IMR-90 (cell line): ENCODE data around the gene BRIP1. TPM values are rescaled to one million over a fixed set of nuclear protein-coding genes. Genes with fewer than 3 reads are reported as not detected.
"Not testable (repeated sequence)": the region's sequence is repeated elsewhere in the genome, so short reads cannot be mapped to it uniquely, and the experiment has no call there.

Source experiments
- ATAC-seq: fragments of 200-7000 bp; cut with Tn5 transposase; 2 replicates; pipeline ENCODE4 v1.9.1; 2020; ENCODE audit warnings: low read depth, mild to moderate bottlenecking, moderate library complexity
- BruUV-seq: library from RNA; stranded (reverse); fragments of 400-500 nt; replicated peaks from 2 replicates; lab custom pipeline; 2021; lab: Mats Ljungman, UMichigan
- CTCF ChIA-PET: fragments of 300-600 bp; formaldehyde crosslinking; extraction: SDS; loops from one replicate; lab custom pipeline; 2021; ENCODE audit warnings: antibody characterized with exemption; lab: Yijun Ruan, JAX
- POLR2A ChIA-PET: fragments of 300-600 bp; sonication (Branson Sonifier 250); formaldehyde crosslinking; loops from one replicate; lab custom pipeline; 2022; ENCODE audit warnings: antibody characterized with exemption; ENCODE audit not compliant: unreplicated experiment; lab: Charles Lee
- DNase-seq: peaks from one replicate; pipeline ENCODE4 v3.0.0; 2013
- H2AFZ ChIP-seq: replicated peaks from 2 replicates; pipeline ENCODE3; 2013; ENCODE audit warnings: low read length, mild to moderate bottlenecking; ENCODE audit not compliant: poor library complexity
- H2AK5ac ChIP-seq: 2 replicates; pipeline ENCODE4 v1.6.1; 2013; ENCODE audit warnings: low read depth, low read length, inconsistent platforms
- H2AK9ac ChIP-seq: replicated peaks from 2 replicates; pipeline ENCODE3; 2013; ENCODE audit warnings: mild to moderate bottlenecking, low read depth, low read length, moderate library complexity; ENCODE audit not compliant: poor library complexity
- H2BK120ac ChIP-seq: 2 replicates; pipeline ENCODE4 v1.6.1; 2013; ENCODE audit warnings: low read depth, low read length, inconsistent platforms
- H2BK15ac ChIP-seq: 3 replicates; pipeline ENCODE4 v1.6.1; 2013; ENCODE audit warnings: low read depth, low read length, inconsistent platforms
- H2BK20ac ChIP-seq: 2 replicates; pipeline ENCODE4 v1.6.1; 2013; ENCODE audit warnings: low read depth, mild to moderate bottlenecking, inconsistent platforms, low read length, moderate library complexity
- H2BK5ac ChIP-seq: 2 replicates; pipeline ENCODE4 v1.6.1; 2013; ENCODE audit warnings: mild to moderate bottlenecking, low read depth, low read length, inconsistent platforms; ENCODE audit not compliant: poor library complexity, severe bottlenecking
- H3K14ac ChIP-seq: replicated peaks from 2 replicates; pipeline ENCODE4 v1.6.1; 2013; ENCODE audit warnings: low read depth, low read length, inconsistent platforms
- H3K18ac ChIP-seq: 2 replicates; pipeline ENCODE4 v1.6.1; 2013; ENCODE audit warnings: low read depth, low read length, control low read depth
- H3K23ac ChIP-seq: 2 replicates; pipeline ENCODE4 v1.6.1; 2013; ENCODE audit warnings: low read depth, low read length, inconsistent platforms
- H3K27ac ChIP-seq: 2 replicates; pipeline ENCODE4 v1.5.1; 2013; ENCODE audit warnings: mild to moderate bottlenecking, control low read depth, low read length; ENCODE audit not compliant: insufficient read depth
- H3K27me3 ChIP-seq: 2 replicates; pipeline ENCODE4 v1.6.1; 2013; ENCODE audit warnings: low read length; ENCODE audit not compliant: control insufficient read depth, insufficient read depth
- H3K36me3 ChIP-seq: 2 replicates; pipeline ENCODE4 v1.6.1; 2013; ENCODE audit warnings: low read length, mixed read lengths; ENCODE audit not compliant: control insufficient read depth, insufficient read depth
- H3K4ac ChIP-seq: 2 replicates; pipeline ENCODE4 v1.6.1; 2013; ENCODE audit warnings: low read depth, low read length, inconsistent platforms
- H3K4me1 ChIP-seq: 2 replicates; pipeline ENCODE4 v1.6.1; 2013; ENCODE audit warnings: low read length, mixed read lengths; ENCODE audit not compliant: control insufficient read depth, insufficient read depth
- H3K4me2 ChIP-seq: 2 replicates; pipeline ENCODE4 v1.6.1; 2013; ENCODE audit warnings: low read depth, mild to moderate bottlenecking, control low read depth, low read length, moderate library complexity
- H3K4me3 ChIP-seq: 2 replicates; pipeline ENCODE4 v1.5.1; 2013; ENCODE audit warnings: low read depth, mild to moderate bottlenecking, control low read depth, low read length, moderate library complexity; ENCODE audit not compliant: insufficient read depth
- H3K56ac ChIP-seq: 2 replicates; pipeline ENCODE4 v1.6.1; 2013; ENCODE audit warnings: low read length, inconsistent platforms; ENCODE audit not compliant: insufficient read depth; ENCODE audit errors: extremely low read depth
- H3K79me1 ChIP-seq, 2 experiments: 2 replicates each; pipeline ENCODE4 v1.6.1; 2013; ENCODE audit warnings: low read length in 2 of 2, inconsistent platforms in 1 of 2, low read depth in 1 of 2
- H3K9ac ChIP-seq: 2 replicates; pipeline ENCODE4 v1.6.1; 2013; ENCODE audit warnings: low read depth, low read length, control low read depth
- H3K9me1 ChIP-seq: 2 replicates; pipeline ENCODE4 v1.6.1; 2013; ENCODE audit warnings: low read length, inconsistent platforms; ENCODE audit not compliant: insufficient read depth
- H3K9me3 ChIP-seq: 2 replicates; pipeline ENCODE4 v1.6.1; 2013; ENCODE audit warnings: low read length; ENCODE audit not compliant: control insufficient read depth, insufficient read depth
- H4K20me1 ChIP-seq: 2 replicates; pipeline ENCODE4 v1.6.1; 2013; ENCODE audit warnings: low read length, inconsistent platforms; ENCODE audit not compliant: insufficient read depth
- H4K5ac ChIP-seq: 2 replicates; pipeline ENCODE4 v1.6.1; 2013; ENCODE audit warnings: mild to moderate bottlenecking, low read depth, low read length, control low read depth
- H4K8ac ChIP-seq, 2 experiments: 2 replicates each; pipeline ENCODE4 v1.6.1; 2013; ENCODE audit warnings: low read depth in 2 of 2, low read length in 2 of 2, control low read depth in 1 of 2, inconsistent platforms in 1 of 2
- H4K91ac ChIP-seq: 2 replicates; pipeline ENCODE4 v1.6.1; 2013; ENCODE audit warnings: low read depth, low read length, inconsistent platforms; ENCODE audit not compliant: insufficient read depth
- WGBS, 2 experiments: methylation state at CpG; one replicate each; pipeline versions ENCODE4 v1.1.5 to v1.1.7; 2013; ENCODE audit warnings: missing lambda C conversion rate in 2 of 2; ENCODE audit not compliant: insufficient read length in 1 of 2; ENCODE audit errors: extremely low coverage in 2 of 2; 5-methylcytosine and 5-hydroxymethylcytosine counted together
- dilution Hi-C: fragments of 300-500 bp; cut with HindIII; formaldehyde crosslinking; loops from one replicate; pipeline ENCODE4 v1.14.3; 2018; ENCODE audit warnings: low sequenced_read_pairs; ENCODE audit not compliant: unreplicated experiment
- in situ Hi-C: fragments of 300-500 bp; cut with MboI; formaldehyde crosslinking; loops from 3 replicates; pipeline ENCODE4 v1.14.3; 2019; ENCODE audit warnings: low sequenced_read_pairs, inconsistent platforms, mixed read lengths
- intact Hi-C: fragments of 100-400 bp; cut with micrococcal nuclease; formaldehyde crosslinking; loops from 2 replicates; pipeline ENCODE4 v1.10.0; 2022
- polyA plus RNA-seq, 3 experiments: library from polyadenylated mRNA; depleted of rRNA; stranded (reverse); fragments of >200 nt; gene quantifications; 2 replicates each; pipeline ENCODE4 v1.2.3, GENCODE V29; 2012; ENCODE audit warnings: low replicate concordance in 1 of 3
- total RNA-seq: library from RNA; depleted of rRNA; stranded (reverse); fragments of >200 nt; gene quantifications from 2 replicates; pipeline ENCODE4 v1.2.3, GENCODE V29; 2012

Gene BRIP1
- total and polyA plus RNA-seq, 2 of the 4 experiments (the other 2 are of a cell fraction), result 6.1 to 19.7 TPM

DNA sequence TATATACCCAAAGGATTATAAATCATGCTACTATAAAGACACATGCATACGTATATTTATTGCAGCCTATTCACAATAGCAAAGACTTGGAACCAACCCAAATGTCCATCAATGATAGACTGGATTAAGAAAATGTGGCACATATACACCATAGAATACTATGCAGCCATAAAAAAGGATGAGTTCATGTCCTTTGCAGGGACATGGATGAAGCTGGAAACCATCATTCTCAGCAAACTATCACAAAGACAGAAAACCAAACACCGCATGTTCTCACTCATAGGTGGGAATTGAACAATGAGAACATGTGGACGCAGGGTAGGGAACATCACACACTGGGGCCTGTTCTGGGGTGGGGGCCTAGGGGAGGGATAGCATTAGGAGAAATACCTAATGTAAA is 89.2 kb downstream of the BRIP1 start:
- in situ Hi-C loops, H3K56ac ChIP-seq, H3K9me1 ChIP-seq, POLR2A ChIA-PET, H4K8ac ChIP-seq, H4K5ac ChIP-seq, H3K27me3 ChIP-seq, H2BK120ac ChIP-seq, BruUV-seq, intact Hi-C loops, H2BK20ac ChIP-seq, H3K4me3 ChIP-seq, H3K23ac ChIP-seq, H4K91ac ChIP-seq, H3K9ac ChIP-seq, H3K27ac ChIP-seq, H3K9me3 ChIP-seq, ATAC-seq, H2AK5ac ChIP-seq, H2BK5ac ChIP-seq, H3K18ac ChIP-seq, DNase-seq, H2AFZ ChIP-seq, H2BK15ac ChIP-seq, dilution Hi-C loops, H3K36me3 ChIP-seq, H4K20me1 ChIP-seq, H2AK9ac ChIP-seq, H3K4me2 ChIP-seq, H3K14ac ChIP-seq, H3K4ac ChIP-seq, H3K4me1 ChIP-seq, CTCF ChIA-PET: not testable (repeated sequence)
- WGBS, 2 experiments, result no CpG with 5 or more reads among the region's 3 CpGs
- H3K79me1 ChIP-seq, result peaks cover 4 to 19% of the 10 kb centered on the region in 2 experiments; a peak in 3 of 4 replicates
